HG02798 (cell line): ENCODE results near the gene KCP.

Experiments
- ATAC-seq: cut with Tn5 transposase; IDR thresholded peaks from one replicate; pipeline ENCODE4 v1.9.1; 2021; ENCODE audit warnings: mild to moderate bottlenecking; ENCODE audit not compliant: unreplicated experiment, poor library complexity

The KCP gene

DNA sequence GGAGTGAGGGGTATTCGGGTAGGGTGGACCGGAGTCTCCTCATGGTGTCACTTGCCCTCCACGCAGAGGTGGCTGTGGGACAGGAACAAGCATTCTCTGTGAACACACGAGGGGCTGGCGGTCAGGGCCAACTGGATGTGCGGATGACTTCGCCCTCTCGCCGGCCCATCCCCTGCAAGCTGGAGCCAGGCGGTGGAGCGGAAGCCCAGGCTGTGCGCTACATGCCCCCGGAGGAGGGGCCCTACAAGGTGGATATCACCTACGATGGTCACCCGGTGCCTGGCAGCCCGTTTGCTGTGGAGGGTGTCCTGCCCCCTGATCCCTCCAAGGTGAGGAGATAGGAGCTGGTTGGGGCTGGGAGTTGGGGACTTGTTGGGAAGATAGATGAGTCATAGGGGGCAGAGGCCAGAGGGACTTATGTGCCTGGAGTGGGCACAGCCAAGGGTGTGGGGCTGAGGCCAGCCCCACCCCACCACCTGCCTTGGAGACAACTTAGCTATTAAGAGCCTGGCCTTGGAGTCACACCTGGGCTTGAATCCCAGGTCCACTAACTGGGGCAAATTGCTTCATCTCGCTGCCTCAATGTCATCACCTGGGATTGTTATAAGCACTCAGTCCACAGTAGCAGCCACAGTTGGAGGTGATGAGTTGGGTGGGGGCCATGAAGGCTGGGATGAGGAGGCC, 66.4 kb downstream of the KCP start:
- ATAC-seq = no peak

- ATAC-seq = no peak
These were observed 67.6 kb downstream of the KCP start for GRCh38 chr7:128842674-128843641.

- ATAC-seq = peak; percentile 46
These were observed 68.4 kb downstream of the KCP start for GRCh38 chr7:128841921-128842673.

- ATAC-seq = no peak
These were observed 69.3 kb downstream of the KCP start for GRCh38 chr7:128841171-128841690.

DNA sequence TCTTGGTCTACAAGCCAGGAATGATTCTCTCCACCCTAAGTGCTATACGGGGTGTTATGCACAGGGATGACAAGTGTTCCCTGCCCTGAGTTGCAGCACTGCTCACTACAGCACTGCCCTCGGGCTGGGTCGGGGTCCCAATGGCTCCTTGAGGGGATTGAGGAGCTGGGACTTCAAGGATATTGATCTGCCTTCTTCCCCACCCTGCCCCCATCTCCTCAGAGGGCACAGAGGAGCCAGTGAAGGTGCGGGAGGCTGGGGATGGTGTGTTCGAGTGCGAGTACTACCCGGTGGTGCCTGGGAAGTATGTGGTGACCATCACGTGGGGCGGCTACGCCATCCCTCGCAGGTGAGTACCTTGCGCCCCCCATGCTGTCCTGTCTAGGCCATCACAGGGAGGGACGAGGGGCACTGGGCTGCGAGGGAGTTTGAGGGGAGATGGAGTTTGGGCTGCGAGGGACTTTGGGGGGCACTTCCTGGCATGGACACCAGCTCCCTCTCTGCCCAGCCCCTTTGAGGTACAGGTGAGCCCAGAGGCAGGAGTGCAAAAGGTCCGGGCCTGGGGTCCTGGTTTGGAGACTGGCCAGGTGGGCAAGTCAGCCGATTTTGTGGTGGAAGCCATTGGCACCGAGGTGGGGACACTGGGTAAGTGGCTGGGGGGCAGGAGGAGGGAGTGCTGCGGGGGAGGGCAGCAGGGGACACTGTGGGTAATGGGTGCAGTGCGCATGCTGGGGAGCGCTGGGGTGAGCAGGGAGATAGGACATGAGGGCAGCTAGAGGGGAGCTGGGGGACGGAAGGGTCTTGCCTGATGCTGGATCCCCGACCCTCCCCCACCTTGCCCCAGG, 70.0 kb downstream of the KCP start:
- ATAC-seq = no peak

GRCh38 chr7:128839751-128840177, 70.7 kb downstream of the KCP start:
- no peak for ATAC-seq

DNA sequence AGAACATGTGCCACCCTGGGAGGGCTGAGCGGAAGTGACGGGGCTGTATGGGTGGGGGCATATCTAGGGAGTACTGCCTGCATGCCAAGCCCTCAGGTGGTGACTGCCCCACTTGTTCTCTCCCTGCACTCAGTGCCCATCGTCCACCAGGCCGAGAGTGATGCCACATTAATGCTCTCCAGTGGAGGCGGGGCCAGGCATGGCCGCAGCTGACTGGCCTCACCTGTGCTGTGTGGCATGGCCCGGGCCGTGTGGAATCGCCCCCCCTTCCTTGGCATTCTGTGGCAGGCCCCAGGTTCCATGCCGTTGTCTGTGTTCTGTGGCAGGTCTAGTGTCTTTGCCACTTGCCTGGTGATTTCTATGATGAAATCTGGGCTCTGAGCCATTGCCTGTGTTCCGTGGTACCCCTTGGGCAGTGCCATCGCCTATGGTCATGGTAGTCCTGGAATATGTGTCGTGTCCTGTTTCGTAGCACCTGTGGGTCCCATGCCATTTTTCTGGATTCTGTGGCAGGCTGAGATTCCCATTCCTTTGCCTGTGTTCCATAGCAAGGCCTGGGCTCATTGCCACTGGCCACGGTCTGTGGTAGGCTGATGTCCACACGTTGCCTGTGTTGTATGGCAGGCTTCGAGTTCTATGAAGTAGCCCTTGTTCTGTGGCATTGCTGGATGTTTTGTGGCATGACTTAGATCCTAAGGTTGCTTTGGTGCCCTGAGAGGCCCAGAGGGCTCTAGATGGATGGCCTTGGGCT, 71.4 kb downstream of the KCP start:
- no peak for ATAC-seq

DNA sequence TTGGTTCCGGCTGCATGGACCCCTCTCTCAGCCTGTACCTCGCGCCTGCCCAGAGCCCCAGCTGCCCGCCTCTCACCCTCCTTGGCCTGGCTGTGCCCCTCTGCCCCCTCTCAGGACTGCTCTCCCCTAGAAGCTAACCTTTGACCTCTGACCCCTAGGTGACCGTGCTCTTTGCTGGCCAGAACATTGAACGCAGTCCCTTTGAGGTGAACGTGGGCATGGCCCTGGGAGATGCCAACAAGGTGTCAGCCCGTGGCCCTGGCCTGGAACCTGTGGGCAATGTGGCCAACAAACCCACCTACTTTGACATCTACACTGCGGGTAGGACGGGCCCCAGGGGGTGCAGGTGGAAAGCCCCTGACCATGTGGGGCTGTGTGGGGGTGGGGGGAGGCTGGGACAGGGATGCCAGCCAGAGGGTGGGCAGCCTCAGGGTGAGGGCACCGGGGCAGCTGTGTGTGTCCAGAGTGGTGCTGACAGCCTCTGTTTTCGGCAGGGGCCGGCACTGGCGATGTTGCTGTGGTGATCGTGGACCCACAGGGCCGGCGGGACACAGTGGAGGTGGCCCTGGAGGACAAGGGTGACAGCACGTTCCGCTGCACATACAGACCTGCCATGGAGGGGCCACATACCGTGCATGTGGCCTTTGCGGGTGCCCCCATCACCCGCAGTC, 72.3 kb downstream of the KCP start:
- ATAC-seq = no peak

DNA sequence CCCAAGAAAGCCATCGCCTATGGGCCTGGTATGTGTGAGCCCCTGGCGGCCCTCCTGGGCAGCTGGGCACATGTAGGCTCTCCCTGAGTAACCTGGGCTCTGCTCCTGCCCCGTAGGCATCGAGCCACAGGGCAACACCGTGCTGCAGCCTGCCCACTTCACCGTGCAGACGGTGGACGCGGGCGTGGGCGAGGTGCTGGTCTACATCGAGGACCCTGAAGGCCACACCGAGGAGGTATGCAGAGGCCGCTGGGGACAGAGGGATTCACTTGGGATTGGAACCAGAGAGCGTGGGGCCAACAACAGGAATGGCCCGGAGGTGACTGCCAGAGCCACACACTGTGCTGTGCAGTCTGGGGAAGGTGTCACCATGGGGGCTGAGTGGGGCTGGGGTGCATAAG, 73.0 kb downstream of the KCP start:
- no peak for ATAC-seq

DNA sequence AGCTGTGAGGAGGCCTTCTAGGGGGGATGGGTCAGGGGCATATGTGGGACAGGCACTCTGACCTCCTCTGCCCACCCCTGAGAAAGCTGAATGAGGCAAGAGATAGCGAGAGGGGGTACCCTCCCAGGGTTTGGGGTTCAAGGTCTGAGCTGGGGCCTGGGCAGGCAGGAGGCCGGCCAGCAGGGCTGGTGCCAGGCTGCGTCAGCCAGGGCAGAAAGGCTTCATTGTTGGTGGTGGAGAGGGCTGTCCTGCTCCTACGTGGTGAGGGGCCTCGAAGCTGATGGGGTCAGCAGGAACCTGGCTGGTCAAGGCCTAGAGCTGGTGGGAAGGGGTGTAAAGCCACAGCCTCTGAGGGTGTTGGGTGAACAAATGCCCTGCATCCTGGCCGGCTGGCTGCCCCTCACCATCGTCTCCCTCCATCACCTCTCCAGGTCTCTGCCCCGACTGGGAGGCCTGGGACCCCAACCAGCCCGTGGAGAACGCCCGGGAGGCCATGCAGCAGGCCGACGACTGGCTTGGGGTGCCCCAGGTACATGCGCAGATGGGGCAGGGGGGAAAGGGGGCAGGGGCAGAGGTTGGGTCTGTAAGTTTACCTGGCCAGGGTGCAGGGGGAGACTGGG, 73.7 kb downstream of the KCP start:
- ATAC-seq = no peak

- no peak for ATAC-seq
These were observed 74.5 kb downstream of the KCP start for GRCh38 chr7:128835790-128836641.

DNA sequence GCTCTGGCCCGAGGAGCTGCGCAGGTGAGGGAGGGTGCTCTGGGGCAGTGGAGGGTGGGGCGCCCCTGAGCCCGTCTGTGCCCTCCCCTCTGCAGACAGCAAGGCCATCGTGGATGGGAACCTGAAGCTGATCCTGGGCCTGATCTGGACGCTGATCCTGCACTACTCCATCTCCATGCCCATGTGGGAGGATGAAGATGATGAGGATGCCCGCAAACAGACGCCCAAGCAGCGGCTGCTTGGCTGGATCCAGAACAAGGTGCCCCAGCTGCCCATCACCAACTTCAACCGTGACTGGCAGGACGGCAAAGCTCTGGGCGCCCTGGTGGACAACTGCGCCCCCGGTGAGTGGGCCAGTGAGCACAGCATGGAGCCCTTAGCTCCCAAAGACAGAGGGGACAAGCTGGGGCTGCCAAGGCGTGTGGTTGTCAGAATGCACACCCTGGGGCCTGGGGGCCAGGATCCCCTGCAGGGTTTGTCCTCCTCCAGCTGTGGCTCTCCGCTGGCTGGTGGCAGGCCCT, 75.2 kb downstream of the KCP start:
- no peak for ATAC-seq

DNA sequence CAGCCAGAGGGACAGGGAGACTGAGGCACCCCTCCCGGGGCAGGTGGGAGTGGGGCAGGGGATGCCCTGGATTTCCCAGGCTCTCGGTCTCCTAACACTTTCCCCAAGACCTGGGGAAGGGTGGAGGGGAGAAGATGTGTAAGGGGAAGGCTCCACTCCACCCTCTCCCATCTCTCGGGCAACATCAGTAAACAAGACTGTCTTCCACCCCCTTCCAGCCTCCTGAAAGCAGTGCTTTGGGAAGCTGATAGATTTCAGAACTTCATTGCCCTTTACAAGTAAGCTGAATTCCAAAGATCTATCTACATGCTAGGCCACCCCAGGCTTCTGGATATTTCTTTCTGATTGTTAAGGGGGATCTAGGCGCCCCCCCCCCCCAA, 76.6 kb downstream of the KCP start:
- no peak for ATAC-seq

GRCh38 chr7:128833148-128833945, 77.2 kb downstream of the KCP start:
- ATAC-seq = no peak

GRCh38 chr7:128832880-128833147, 77.7 kb downstream of the KCP start:
- ATAC-seq = no peak
